DOHH2 (cell line): ENCODE data around the gene IL6R.
A peak's percentile ranks its signal among the peaks of the same experiment; 100 is the strongest.

Experiments used
- H3F3A ChIP-seq: fragments of 200-600 bp; sonication (generic), shearing (Covaris generic); 2 replicates; pipeline ENCODE4 v1.6.0; 2016; ENCODE audit warnings: antibody characterized with exemption, mild to moderate bottlenecking; ENCODE audit not compliant: control insufficient read depth, insufficient read depth
- H3K27ac ChIP-seq: fragments of 200-600 bp; sonication (generic); 2 replicates; pipeline ENCODE4 v1.5.1; 2014; ENCODE audit warnings: low read depth, mild to moderate bottlenecking, low read length, moderate library complexity
- H3K27me3 ChIP-seq: fragments of 200-600 bp; sonication (generic); 2 replicates; pipeline ENCODE4 v1.6.1; 2014; ENCODE audit warnings: mild to moderate bottlenecking, low read length, mixed read lengths; ENCODE audit not compliant: control insufficient read depth
- H3K36me3 ChIP-seq: fragments of 200-600 bp; sonication (generic); 2 replicates; pipeline ENCODE4 v1.6.1; 2014; ENCODE audit warnings: mild to moderate bottlenecking, low read length, moderate library complexity, mixed read lengths; ENCODE audit not compliant: control insufficient read depth
- H3K4me1 ChIP-seq: fragments of 200-600 bp; sonication (generic); 2 replicates; pipeline ENCODE4 v1.6.1; 2014; ENCODE audit warnings: mild to moderate bottlenecking, low read length, mixed read lengths; ENCODE audit not compliant: control insufficient read depth
- H3K4me2 ChIP-seq: fragments of 200-600 bp; sonication (generic); 2 replicates; pipeline ENCODE4 v1.6.0; 2014; ENCODE audit warnings: mild to moderate bottlenecking, low read length, moderate library complexity
- H3K4me3 ChIP-seq: fragments of 200-600 bp; sonication (generic); 2 replicates; pipeline ENCODE4 v1.5.1; 2014; ENCODE audit warnings: mild to moderate bottlenecking, low read length, mixed read lengths
- H3K79me2 ChIP-seq: fragments of 200-600 bp; sonication (generic); 2 replicates; pipeline ENCODE4 v1.6.1; 2014; ENCODE audit warnings: mild to moderate bottlenecking, low read length, mixed read lengths; ENCODE audit not compliant: control insufficient read depth
- H3K9me2 ChIP-seq: fragments of 200-600 bp; sonication (generic); replicated peaks from 2 replicates; pipeline ENCODE4 v1.6.1; 2014; ENCODE audit warnings: mild to moderate bottlenecking, low read length, mixed read lengths; ENCODE audit not compliant: control insufficient read depth
- H3K9me3 ChIP-seq: fragments of 200-600 bp; sonication (generic); 2 replicates; pipeline ENCODE4 v1.6.1; 2014; ENCODE audit warnings: antibody characterized with exemption, low read length, mixed read lengths; ENCODE audit not compliant: control insufficient read depth, insufficient read depth
- H4K20me1 ChIP-seq: fragments of 200-600 bp; sonication (generic); 2 replicates; pipeline ENCODE4 v1.6.0; 2014; ENCODE audit warnings: low read depth, mild to moderate bottlenecking, antibody characterized with exemption, low read length, moderate library complexity; ENCODE audit not compliant: control insufficient read depth, insufficient read depth
- EZH2phosphoT487 ChIP-seq: fragments of 200-600 bp; sonication (generic); IDR thresholded peaks from 2 replicates; pipeline ENCODE4 v1.6.1; 2017; ENCODE audit warnings: borderline replicate concordance, mild to moderate bottlenecking, antibody characterized with exemption, low read length, moderate library complexity, mixed read lengths
- TF ChIP-seq, protein P1 (sequence below): fragments of 200-600 bp; sonication (generic); IDR thresholded peaks from one replicate; pipeline ENCODE4 v1.5.1; 2014; ENCODE audit warnings: antibody characterized with exemption, mild to moderate bottlenecking, low read depth, low read length; ENCODE audit not compliant: poor library complexity, severe bottlenecking

The IL6R gene

DNA sequence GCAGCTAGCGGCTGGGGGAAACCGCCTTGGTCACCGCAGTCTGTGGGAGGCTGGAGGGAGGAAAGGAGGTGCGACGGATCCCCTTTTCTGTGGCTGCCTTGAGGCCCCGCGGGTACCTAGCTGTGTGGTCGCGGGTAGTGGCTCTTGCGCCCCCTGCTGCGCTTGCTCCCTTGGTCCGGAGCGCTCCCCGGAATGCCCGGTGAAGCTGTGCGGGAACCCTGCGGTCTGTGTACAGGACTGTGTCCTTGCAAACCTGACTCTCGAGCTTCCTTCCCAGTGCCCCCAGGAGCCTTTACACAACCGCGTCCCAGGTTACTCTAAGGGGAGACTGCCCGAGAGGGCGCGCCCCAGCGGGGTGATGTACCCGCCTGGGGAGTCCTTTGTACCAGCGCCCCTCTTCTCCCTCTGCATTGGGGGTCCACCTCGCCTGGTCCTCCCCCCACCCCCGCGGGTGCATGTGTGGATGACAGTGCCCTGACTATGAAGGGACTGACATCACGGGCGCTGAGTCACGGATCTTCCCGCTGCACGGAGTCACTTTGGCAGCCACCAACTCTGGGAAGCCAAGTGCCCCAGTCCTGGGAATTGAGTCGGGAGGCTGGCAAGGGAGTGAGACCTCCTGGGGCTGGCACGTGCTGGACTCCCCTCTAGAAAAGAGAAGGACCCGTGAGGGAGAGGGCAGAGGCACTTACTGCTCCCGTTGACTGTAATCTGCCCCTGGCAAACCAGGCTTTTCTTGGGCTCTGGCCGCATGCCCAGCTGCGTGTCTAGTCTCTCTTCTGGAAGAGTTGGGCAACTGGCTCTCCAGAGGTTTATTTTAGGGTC is 816 bp downstream of the IL6R start:
- TF ChIP-seq, protein P1, sequence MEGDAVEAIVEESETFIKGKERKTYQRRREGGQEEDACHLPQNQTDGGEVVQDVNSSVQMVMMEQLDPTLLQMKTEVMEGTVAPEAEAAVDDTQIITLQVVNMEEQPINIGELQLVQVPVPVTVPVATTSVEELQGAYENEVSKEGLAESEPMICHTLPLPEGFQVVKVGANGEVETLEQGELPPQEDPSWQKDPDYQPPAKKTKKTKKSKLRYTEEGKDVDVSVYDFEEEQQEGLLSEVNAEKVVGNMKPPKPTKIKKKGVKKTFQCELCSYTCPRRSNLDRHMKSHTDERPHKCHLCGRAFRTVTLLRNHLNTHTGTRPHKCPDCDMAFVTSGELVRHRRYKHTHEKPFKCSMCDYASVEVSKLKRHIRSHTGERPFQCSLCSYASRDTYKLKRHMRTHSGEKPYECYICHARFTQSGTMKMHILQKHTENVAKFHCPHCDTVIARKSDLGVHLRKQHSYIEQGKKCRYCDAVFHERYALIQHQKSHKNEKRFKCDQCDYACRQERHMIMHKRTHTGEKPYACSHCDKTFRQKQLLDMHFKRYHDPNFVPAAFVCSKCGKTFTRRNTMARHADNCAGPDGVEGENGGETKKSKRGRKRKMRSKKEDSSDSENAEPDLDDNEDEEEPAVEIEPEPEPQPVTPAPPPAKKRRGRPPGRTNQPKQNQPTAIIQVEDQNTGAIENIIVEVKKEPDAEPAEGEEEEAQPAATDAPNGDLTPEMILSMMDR: peak; percentile 68
- no peak; the same call in 1 of the 2 replicates for TF ChIP-seq EZH2phosphoT487
- no peaks in the 10 kb centered on the region for H3K79me2 ChIP-seq
- H3K4me3 ChIP-seq: peak overlapping the region; percentile 66
- peaks cover 13% of the 10 kb centered on the region for H3F3A ChIP-seq
- H3K4me1 ChIP-seq: peaks cover 63% of the 10 kb centered on the region
- peak overlapping the region; percentile 88 for H3K4me2 ChIP-seq
- no peak overlapping the region for H3K27ac ChIP-seq
- no peaks in the 10 kb centered on the region for H3K9me3 ChIP-seq
- no peaks in the 10 kb centered on the region for H3K36me3 ChIP-seq
- no peaks in the 10 kb centered on the region for H3K9me2 ChIP-seq
- peaks cover 7% of the 10 kb centered on the region; the same call in 1 of the 2 replicates for H4K20me1 ChIP-seq
- H3K27me3 ChIP-seq: peaks cover 41% of the 10 kb centered on the region

DNA sequence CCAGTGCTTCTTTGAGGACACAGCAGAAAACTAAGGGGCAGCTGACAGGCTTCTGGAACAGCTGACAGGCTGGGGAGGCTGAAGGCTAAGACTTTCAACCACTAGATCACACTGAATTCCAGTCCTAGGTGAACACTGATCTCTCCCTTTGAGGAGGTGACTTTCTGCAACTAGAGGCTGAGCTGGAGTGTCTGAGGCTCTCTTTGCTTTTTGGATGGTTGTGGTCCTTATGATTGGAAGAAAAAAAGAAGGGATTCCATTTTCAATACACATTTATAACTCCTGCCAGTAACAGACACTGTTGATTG is 1.4 kb downstream of the IL6R start:
- no peak overlapping the region for H3K27ac ChIP-seq
- peaks cover 67% of the 10 kb centered on the region for H3K4me1 ChIP-seq
- H3F3A ChIP-seq: peaks cover 13% of the 10 kb centered on the region
- H3K4me3 ChIP-seq: peak overlapping the region; percentile 66; the same call in 1 of the 2 replicates
- H3K9me3 ChIP-seq: no peaks in the 10 kb centered on the region
- H3K79me2 ChIP-seq: no peaks in the 10 kb centered on the region
- no peaks in the 10 kb centered on the region for H3K36me3 ChIP-seq
- H3K9me2 ChIP-seq: no peaks in the 10 kb centered on the region
- H3K4me2 ChIP-seq: peak overlapping the region; percentile 88
- H4K20me1 ChIP-seq: peaks cover 7% of the 10 kb centered on the region; the same call in 1 of the 2 replicates
- peaks cover 41% of the 10 kb centered on the region for H3K27me3 ChIP-seq
- TF ChIP-seq, protein P1: no peak
- no peak for TF ChIP-seq EZH2phosphoT487

DNA sequence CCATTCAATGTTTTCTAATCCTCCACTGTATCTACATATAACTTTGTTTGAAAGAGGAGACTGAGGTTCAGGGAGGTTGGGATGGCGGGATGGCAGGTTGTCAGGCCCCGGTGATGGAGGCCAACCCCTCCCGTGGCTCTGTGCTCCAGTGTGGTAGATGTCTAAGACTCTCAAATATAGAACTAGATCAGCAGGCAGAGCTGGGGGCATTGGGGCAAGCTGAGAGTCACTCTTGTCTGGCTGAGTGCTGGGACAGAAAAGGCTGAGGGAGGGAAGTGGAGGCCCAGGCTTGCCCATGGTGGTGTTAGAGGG is 1.7 kb downstream of the IL6R start:
- H4K20me1 ChIP-seq: peaks cover 7% of the 10 kb centered on the region; the same call in 1 of the 2 replicates
- no peaks in the 10 kb centered on the region for H3K79me2 ChIP-seq
- H3K27me3 ChIP-seq: peaks cover 41% of the 10 kb centered on the region
- H3K4me1 ChIP-seq: peaks cover 69% of the 10 kb centered on the region
- H3K27ac ChIP-seq: 0 out of 2 replicates have a peak overlapping the region, but pooled peaks have one; percentile 30
- peaks cover 13% of the 10 kb centered on the region for H3F3A ChIP-seq
- no peaks in the 10 kb centered on the region for H3K36me3 ChIP-seq
- TF ChIP-seq EZH2phosphoT487: no peak; the same call in 1 of the 2 replicates
- TF ChIP-seq, protein P1: no peak
- 0 out of 2 replicates have a peak overlapping the region, but pooled peaks have one; percentile 48 for H3K4me3 ChIP-seq
- peak overlapping the region; percentile 88 for H3K4me2 ChIP-seq
- no peaks in the 10 kb centered on the region for H3K9me3 ChIP-seq
- no peaks in the 10 kb centered on the region for H3K9me2 ChIP-seq
